Left ventricle myocardium inferior (tissue), 1 donor: Measurements from ENCODE around the gene ATF7IP2. TPM values are rescaled to one million over a fixed set of nuclear protein-coding genes. Genes with fewer than 3 reads are reported as not detected.
"Not testable (repeated sequence)": the region's sequence is repeated elsewhere in the genome, so short reads cannot be mapped to it uniquely, and the experiment has no call there.

Source experiments
- DNase-seq: peaks from one replicate; pipeline ENCODE4 v3.0.0-alpha.2; 2020
- H3K27ac ChIP-seq: fragments of 200-600 bp; replicated peaks from 2 replicates; pipeline ENCODE4 v1.8.0; 2021
- H3K27me3 ChIP-seq: fragments of 200-600 bp; 2 replicates; pipeline ENCODE4 v1.8.0; 2021; ENCODE audit warnings: low read depth
- H3K36me3 ChIP-seq: fragments of 200-600 bp; 2 replicates; pipeline ENCODE4 v1.8.0; 2021
- H3K4me1 ChIP-seq: fragments of 200-600 bp; 2 replicates; pipeline ENCODE4 v1.8.0; 2021
- H3K4me3 ChIP-seq: fragments of 200-600 bp; 2 replicates; pipeline ENCODE4 v1.8.0; 2021; ENCODE audit warnings: mild to moderate bottlenecking, moderate library complexity
- H3K9me3 ChIP-seq: fragments of 200-600 bp; replicated peaks from 2 replicates; pipeline ENCODE4 v1.8.0; 2021
- intact Hi-C: fragments of 100-400 bp; cut with micrococcal nuclease; formaldehyde crosslinking; loops from one replicate; pipeline ENCODE4 v1.11.0; 2022
- total RNA-seq: library from RNA; stranded (reverse); fragmentation: NEBNext Ultra II Directional; extraction: Animal tissue kit (Norgen Biotek cat#: 25700); gene quantifications from one replicate; pipeline ENCODE4 v1.2.1, GENCODE V29; 2021
- TF ChIP-seq, protein P1 (sequence below): fragments of 200-600 bp; IDR thresholded peaks from 2 replicates; pipeline ENCODE4 v1.8.0; 2021; ENCODE audit warnings: antibody characterized with exemption, mild to moderate bottlenecking, borderline replicate concordance
- donor health status: DM: no; HTN: yes; CAD: no; lungs with severe emphysema.

The ATF7IP2 gene
- total RNA-seq, 1 donor from 2014 or later, result 53.6 TPM

DNA sequence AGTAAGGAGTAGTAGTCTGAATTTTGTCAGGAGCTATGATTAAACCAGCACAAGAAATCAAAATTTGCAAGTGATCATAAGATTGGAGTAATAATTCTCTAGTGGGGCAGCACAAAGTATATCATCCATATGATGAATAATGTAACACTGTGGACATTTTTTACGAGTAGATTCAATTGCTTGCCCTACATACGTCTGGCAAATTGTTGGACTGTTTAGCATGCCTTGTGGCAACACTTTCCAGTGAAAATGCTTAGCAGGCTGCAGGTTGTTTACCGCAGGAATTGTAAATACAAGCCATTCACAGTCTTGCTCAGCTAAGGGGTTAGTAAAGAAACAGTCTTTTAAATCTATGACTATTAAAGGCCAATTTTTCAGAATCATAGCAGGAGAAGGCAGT, 35.7 kb downstream of the ATF7IP2 start:
- H3K9me3 ChIP-seq, result peaks cover 31% of the 10 kb centered on the region
- H3K27me3 ChIP-seq, result no peaks in the 10 kb centered on the region
- TF ChIP-seq, protein P1, sequence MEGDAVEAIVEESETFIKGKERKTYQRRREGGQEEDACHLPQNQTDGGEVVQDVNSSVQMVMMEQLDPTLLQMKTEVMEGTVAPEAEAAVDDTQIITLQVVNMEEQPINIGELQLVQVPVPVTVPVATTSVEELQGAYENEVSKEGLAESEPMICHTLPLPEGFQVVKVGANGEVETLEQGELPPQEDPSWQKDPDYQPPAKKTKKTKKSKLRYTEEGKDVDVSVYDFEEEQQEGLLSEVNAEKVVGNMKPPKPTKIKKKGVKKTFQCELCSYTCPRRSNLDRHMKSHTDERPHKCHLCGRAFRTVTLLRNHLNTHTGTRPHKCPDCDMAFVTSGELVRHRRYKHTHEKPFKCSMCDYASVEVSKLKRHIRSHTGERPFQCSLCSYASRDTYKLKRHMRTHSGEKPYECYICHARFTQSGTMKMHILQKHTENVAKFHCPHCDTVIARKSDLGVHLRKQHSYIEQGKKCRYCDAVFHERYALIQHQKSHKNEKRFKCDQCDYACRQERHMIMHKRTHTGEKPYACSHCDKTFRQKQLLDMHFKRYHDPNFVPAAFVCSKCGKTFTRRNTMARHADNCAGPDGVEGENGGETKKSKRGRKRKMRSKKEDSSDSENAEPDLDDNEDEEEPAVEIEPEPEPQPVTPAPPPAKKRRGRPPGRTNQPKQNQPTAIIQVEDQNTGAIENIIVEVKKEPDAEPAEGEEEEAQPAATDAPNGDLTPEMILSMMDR, result no peak
- no peak for DNase-seq
- no peaks in the 10 kb centered on the region for H3K4me1 ChIP-seq
- intact Hi-C loops, result no loop called here
- peaks cover 29% of the 10 kb centered on the region for H3K36me3 ChIP-seq
- H3K4me3 ChIP-seq, result no peak overlapping the region
- no peak overlapping the region for H3K27ac ChIP-seq

DNA sequence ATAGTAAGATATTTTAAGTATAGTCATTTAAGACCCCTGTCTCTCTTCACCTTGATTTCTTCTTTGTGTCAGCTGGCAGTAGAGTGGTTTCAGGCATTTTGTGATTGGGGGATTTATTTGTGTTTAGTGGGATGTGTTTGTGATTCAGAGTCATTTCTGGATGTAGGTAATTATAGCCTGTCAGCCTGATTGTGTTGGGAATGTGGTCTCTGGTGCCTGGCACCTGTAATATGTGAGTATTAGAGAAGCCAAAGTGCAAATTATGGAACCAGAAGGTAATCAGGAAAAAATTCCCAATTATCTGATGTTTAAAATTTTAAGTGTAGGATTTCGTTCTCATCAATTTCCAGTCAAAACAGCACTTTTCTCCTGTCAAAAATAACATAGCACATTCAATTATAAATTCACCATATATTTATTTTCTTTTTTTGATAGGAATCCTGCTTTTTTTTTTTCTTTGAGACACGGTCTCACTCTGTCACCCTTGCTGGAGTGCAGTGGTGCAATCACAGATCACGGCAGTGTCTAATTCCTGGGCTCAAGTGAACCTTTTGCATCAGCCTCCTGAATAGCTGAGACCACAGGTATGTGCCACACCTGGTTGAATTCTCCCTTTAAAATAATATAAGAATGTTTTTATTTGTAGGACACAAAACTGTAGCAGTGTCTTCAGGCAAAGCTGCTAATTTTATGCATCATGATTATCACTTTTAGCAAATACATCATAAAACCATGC, 42.7 kb downstream of the ATF7IP2 start:
- intact Hi-C loops, result no loop called here
- H3K4me3 ChIP-seq, result no peak overlapping the region
- DNase-seq, result no peak

DNA sequence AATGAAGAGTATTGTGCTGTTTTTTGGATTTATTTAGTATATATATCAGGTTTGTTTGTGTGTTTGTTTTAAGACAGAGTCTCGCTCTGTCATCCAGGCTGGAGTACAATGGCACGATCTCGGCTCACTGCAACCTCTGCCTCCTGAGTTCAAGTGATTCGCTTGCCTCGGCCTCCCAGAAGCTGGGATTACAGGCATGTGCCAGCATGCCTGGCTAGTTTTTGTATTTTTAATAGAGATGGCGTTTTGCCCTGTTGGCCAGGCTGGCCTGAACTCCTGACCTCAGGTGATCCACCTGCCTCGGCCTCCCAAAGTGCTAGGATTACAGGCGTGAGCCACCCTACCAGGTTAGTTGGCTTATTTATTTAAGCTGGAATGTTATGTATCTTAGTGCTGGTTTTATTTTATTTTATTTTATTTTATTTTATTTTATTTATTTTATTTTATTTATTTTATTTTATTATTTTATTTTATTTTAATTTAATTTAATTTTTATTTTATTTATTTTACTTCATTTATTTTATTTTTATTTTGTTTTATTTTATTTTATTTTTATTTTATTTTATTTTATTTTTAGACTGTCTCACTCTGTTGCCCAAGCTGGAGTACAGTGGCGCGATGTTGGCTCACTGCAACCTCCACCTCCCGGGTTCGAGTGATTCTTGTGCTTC, 43.6 kb downstream of the ATF7IP2 start:
- peaks cover 33% of the 10 kb centered on the region for H3K36me3 ChIP-seq
- H3K4me1 ChIP-seq, intact Hi-C loops, H3K27me3 ChIP-seq, H3K27ac ChIP-seq, H3K4me3 ChIP-seq, H3K9me3 ChIP-seq, DNase-seq: not testable (repeated sequence)

More for the DNA sequence above, 42.7 kb downstream of the ATF7IP2 start:
- Histone ChIP-seq H3K9me3 (no peaks in the 10 kb centered on the region), H3K27ac (no peak overlapping the region), H3K4me1 (peaks cover 7% of the 10 kb centered on the region), H3K36me3 (peaks cover 24% of the 10 kb centered on the region), H3K27me3 (no peaks in the 10 kb centered on the region)
- TF ChIP-seq, protein P1, result no peak

DNA sequence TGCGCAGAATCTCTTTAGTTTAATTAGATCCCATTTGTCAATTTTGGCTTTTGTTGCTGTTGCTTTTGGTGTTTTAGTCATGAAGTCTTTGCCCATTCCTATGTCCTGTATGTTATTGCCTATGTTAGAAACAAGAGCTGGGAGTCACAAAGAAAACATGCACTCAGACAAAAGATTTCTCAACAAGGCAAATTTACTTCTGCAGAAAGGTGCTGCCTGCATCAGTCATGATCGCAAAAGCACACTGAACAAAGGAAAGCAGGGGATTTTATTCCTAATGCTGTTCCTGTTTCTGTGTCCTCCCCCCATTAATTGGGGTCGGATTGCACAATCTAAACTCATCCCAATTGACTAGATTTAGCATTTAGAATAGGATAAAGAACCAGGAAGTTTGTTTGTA, 55.9 kb downstream of the ATF7IP2 start:
- Histone ChIP-seq H3K9me3 (peaks cover 55% of the 10 kb centered on the region), H3K4me1 (no peaks in the 10 kb centered on the region), H3K27me3 (no peaks in the 10 kb centered on the region), H3K4me3 (no peak overlapping the region), H3K36me3 (peaks cover 76% of the 10 kb centered on the region), H3K27ac (no peak overlapping the region)
- no peak for DNase-seq
- TF ChIP-seq, protein P1, result no peak
- intact Hi-C loops, result no loop called here

DNA sequence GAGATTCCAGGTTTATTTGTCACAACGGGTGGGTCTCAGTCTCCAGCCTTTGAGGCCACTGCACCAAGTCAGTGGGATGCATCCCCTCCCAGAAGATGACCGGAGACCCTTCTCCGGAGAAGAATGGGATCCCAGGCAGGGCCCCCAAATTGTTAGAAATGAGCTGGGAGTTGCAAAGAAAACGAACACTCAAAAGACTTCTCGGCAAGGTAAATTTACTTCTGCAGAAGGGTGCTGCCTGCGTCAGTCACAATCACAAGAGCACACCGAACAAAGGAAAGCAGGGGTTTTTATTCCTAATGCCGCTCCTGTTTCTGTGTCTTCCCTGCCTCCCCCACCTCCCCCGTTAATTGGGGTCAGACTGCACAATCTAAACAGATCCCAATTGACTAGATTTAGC, 61.4 kb downstream of the ATF7IP2 start:
- Histone ChIP-seq H3K9me3 (peaks cover 86% of the 10 kb centered on the region), H3K27ac (no peak overlapping the region), H3K4me1 (no peaks in the 10 kb centered on the region), H3K27me3 (no peaks in the 10 kb centered on the region), H3K4me3 (no peak overlapping the region), H3K36me3 (peaks cover 97% of the 10 kb centered on the region)
- DNase-seq, result no peak
- TF ChIP-seq, protein P1, result no peak
- intact Hi-C loops, result no loop called here

DNA sequence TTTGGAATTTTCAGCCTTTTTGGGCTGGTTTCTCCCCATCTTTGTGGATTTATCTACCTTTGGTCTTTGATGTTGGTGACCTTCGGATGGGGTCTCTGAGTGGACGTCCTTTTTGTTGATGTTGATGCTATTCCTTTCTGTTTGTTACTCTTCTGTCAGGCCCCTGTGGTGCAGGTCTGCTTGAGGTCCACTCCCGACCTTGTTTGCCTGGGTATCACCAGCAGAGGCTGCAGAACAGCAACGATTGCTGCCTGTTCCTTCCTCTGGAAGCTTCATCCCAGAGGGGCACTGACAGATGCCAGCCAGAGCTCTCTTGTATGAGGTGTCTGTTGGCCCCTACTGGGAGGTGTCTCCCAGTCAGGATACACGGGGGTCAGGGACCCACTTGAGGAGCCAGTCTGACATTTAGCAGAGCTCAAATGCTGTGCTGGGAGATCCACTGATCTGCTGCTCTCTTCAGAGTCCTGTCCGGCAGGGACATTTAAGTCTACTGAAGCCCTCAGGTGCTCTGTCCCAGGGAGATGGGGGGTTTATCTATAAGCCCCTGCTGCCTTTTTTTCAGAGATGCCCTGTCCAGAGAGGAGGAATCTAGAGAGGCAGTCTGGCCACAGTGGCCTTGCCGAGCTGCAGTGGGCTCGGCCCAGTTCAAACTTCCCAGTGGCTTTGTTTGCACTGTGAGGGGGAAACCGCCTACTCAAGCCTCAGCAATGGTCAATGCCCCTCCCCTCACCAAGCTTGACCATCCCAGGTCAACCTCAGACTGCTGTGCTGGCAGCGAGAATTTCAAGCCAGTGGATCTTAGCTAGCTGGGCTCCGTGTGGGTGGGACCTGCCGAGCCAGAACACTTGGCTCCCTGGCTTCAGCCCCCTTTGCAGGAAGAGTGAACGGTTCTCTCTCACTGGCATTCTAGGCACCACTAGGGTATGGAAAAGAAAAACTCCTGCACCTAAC, 66.6 kb downstream of the ATF7IP2 start:
- intact Hi-C loops, H3K4me3 ChIP-seq, H3K27me3 ChIP-seq: not testable (repeated sequence)

More for the DNA sequence above, 66.6 kb downstream of the ATF7IP2 start:
- not testable (repeated sequence) for H3K27ac ChIP-seq, H3K4me1 ChIP-seq, DNase-seq
- H3K36me3 ChIP-seq, result peaks cover 86% of the 10 kb centered on the region
- peaks cover 39% of the 10 kb centered on the region for H3K9me3 ChIP-seq
